Endodermal cell (in vitro differentiated cells): Measurements from ENCODE around the gene MAST2. TPM values are rescaled to one million over a fixed set of nuclear protein-coding genes. Genes with fewer than 3 reads are reported as not detected.

Experiments used
- DNase-seq: peaks from one replicate; pipeline ENCODE4 v3.0.0-alpha.2; 2017
- H3K27ac ChIP-seq: 2 replicates; pipeline ENCODE4 v1.5.1; 2013; ENCODE audit warnings: mild to moderate bottlenecking, low read depth, low read length, moderate library complexity
- H3K27me3 ChIP-seq: 2 replicates; pipeline ENCODE4 v1.6.1; 2013; ENCODE audit warnings: mild to moderate bottlenecking, low read length, moderate library complexity; ENCODE audit not compliant: insufficient read depth, control insufficient read depth, poor library complexity, severe bottlenecking
- H3K36me3 ChIP-seq: 2 replicates; pipeline ENCODE4 v1.7.0; 2013; ENCODE audit warnings: mild to moderate bottlenecking, low read length, moderate library complexity; ENCODE audit not compliant: control insufficient read depth, insufficient read depth
- H3K4me1 ChIP-seq: one replicate; pipeline ENCODE4 v1.7.0; 2013; ENCODE audit warnings: low read length; ENCODE audit not compliant: control insufficient read depth, insufficient read depth
- H3K4me3 ChIP-seq: 2 replicates; pipeline ENCODE4 v1.5.1; 2013; ENCODE audit warnings: mild to moderate bottlenecking, low read length, moderate library complexity
- H3K9ac ChIP-seq: 2 replicates; pipeline ENCODE4 v1.6.1; 2013; ENCODE audit warnings: mild to moderate bottlenecking, low read length, moderate library complexity; ENCODE audit not compliant: poor library complexity, severe bottlenecking; ENCODE audit errors: extremely low read depth
- H3K9me3 ChIP-seq: 2 replicates; pipeline ENCODE4 v1.6.1; 2013; ENCODE audit warnings: mild to moderate bottlenecking, low read length, moderate library complexity; ENCODE audit not compliant: control insufficient read depth
- H3K27ac Mint-ChIP-seq: 2 replicates; pipeline ENCODE4 v1.8.0; 2020; ENCODE audit warnings: mixed read lengths
- H3K27me3 Mint-ChIP-seq: 2 replicates; pipeline ENCODE4 v1.8.0; 2021; ENCODE audit warnings: mild to moderate bottlenecking, mixed read lengths; ENCODE audit not compliant: insufficient read depth
- H3K36me3 Mint-ChIP-seq: 2 replicates; pipeline ENCODE4 v1.8.0; 2020; ENCODE audit warnings: low read depth, mixed read lengths
- H3K4me1 Mint-ChIP-seq: 2 replicates; pipeline ENCODE4 v1.8.0; 2020; ENCODE audit warnings: mixed read lengths
- H3K4me3 Mint-ChIP-seq: 2 replicates; pipeline ENCODE4 v1.8.0; 2020; ENCODE audit warnings: mild to moderate bottlenecking, moderate library complexity, mixed read lengths
- H3K9me3 Mint-ChIP-seq: 2 replicates; pipeline ENCODE4 v1.8.0; 2020; ENCODE audit warnings: mild to moderate bottlenecking, mixed read lengths
- WGBS, 2 experiments: methylation state at CpG; one replicate each; pipeline versions ENCODE4 v1.1.5 to v1.1.7; 2013; ENCODE audit warnings: missing lambda C conversion rate in 2 of 2, mixed read lengths in 1 of 2; ENCODE audit not compliant: insufficient coverage in 1 of 2, insufficient read length in 1 of 2; 5-methylcytosine and 5-hydroxymethylcytosine counted together
- total RNA-seq, 2 donors: library from RNA; stranded (reverse); fragmentation: NEBNext Ultra II Directional in 1 of 2; extraction: Animal tissue kit (Norgen Biotek cat#: 25700) in 1 of 2; gene quantifications; 2 replicates in 1 of 2; 3 replicates in 1 of 2; pipeline ENCODE4 v1.2.1, GENCODE V29; 2021
- TF ChIP-seq, protein P1 (sequence below): fragments of 200-600 bp; sonication (generic); conservative IDR thresholded peaks from 2 replicates; pipeline ENCODE4 v1.5.0; 2021; ENCODE audit warnings: antibody characterized with exemption, mild to moderate bottlenecking

The MAST2 gene
- total RNA-seq, 2 donors from 2014 or later: 46.3 to 60.7 TPM

DNA sequence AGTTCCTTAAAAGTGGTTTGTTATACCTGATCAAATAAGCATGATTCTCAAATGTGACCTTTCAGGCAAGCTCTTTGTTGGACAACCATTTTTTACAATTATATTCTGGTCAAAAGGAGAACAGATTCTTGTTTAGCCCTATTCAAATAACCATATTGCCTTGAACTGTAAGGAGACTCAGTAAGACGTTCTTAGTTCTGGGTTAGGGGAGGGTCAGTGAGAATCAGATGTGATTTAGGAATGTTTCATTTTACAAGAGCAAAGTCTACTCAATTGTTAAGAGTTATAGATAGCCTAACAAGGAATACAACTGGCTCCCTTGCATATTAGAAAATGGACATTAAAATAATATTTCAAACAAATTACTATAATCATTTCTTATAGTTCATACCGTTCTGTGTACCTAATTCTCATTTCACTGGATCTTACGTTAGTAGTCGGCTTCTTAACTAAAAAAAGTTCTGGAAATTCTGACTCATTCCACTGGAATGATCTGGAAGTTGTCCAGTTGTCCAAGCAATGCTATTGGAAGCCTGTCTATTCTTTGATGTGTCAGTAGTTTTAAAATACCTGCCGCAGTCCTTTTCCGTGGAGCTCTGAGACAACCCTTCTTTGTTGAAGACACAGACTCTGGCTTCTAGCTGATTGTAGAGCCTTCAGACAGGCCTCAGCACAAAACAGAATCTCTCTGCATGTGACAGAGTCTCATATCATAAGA lies 88.8 kb downstream of the MAST2 start:
- Histone ChIP-seq H3K27ac (no peak overlapping the region), H3K9ac (no peak overlapping the region), H3K4me3 (no peak overlapping the region), H3K36me3 (peaks cover 17% of the 10 kb centered on the region), H3K27me3 (no peaks in the 10 kb centered on the region), H3K4me1 (peaks cover 5% of the 10 kb centered on the region), H3K9me3 (peaks cover 16% of the 10 kb centered on the region)
- Mint-ChIP-seq H3K27ac (no peak overlapping the region), H3K36me3 (peaks cover 12% of the 10 kb centered on the region), H3K4me3 (no peak overlapping the region), H3K4me1 (peaks cover 9% of the 10 kb centered on the region), H3K27me3 (no peaks in the 10 kb centered on the region), H3K9me3 (peaks cover 6% of the 10 kb centered on the region)
- TF ChIP-seq, protein P1, sequence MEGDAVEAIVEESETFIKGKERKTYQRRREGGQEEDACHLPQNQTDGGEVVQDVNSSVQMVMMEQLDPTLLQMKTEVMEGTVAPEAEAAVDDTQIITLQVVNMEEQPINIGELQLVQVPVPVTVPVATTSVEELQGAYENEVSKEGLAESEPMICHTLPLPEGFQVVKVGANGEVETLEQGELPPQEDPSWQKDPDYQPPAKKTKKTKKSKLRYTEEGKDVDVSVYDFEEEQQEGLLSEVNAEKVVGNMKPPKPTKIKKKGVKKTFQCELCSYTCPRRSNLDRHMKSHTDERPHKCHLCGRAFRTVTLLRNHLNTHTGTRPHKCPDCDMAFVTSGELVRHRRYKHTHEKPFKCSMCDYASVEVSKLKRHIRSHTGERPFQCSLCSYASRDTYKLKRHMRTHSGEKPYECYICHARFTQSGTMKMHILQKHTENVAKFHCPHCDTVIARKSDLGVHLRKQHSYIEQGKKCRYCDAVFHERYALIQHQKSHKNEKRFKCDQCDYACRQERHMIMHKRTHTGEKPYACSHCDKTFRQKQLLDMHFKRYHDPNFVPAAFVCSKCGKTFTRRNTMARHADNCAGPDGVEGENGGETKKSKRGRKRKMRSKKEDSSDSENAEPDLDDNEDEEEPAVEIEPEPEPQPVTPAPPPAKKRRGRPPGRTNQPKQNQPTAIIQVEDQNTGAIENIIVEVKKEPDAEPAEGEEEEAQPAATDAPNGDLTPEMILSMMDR: no peak
- DNase-seq: no peak
- 84 to 95% methylated on average over 5 to 6 of the region's 6 CpGs for WGBS, 2 experiments

DNA sequence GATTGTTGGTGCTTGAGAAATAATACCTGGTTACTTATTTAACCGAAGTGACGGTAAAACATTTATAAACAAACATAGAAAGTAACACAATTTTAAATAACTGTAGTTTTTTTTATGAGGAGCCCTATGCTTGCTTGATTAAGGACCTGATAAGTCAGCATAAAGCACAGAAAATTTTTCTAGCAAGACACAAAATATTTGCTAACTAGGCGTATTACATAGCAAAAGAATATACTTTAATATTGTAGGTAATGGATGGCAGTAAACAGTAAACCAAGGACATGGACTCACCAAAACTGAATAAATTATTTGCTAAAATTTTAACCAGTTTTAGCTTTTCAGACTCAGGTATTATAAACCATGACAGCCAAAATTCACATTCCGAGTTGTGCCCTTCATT lies 90.9 kb downstream of the MAST2 start:
- peaks cover 3% of the 10 kb centered on the region for H3K9me3 Mint-ChIP-seq
- 95% methylated on average over 2 of the region's 4 CpGs; no CpG with 5 or more reads in 1 of the 2 experiments for WGBS, 2 experiments

DNA sequence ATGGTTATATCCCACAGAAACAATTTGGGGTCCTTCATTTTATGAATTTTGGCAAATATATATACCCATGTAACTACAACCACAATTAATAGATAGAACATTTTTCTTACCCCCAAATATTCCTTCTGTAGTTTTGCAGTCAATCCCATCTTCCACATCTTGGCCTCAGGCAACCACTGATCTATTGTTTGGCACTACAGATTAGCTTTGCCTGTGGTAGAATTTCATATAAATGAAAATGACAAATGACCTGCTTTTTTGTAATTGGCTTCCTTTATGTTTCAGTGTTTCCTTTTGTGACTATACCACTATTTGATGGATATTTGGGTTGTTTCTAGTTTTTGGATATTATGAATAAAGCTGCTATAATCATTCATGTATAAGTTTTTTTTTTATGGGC lies 91.5 kb downstream of the MAST2 start:
- Mint-ChIP-seq H3K4me1 (no peaks in the 10 kb centered on the region), H3K4me3 (no peak overlapping the region), H3K27me3 (no peaks in the 10 kb centered on the region), H3K9me3 (peaks cover 4% of the 10 kb centered on the region), H3K27ac (no peak overlapping the region), H3K36me3 (peaks cover 13% of the 10 kb centered on the region)
- H3K4me1 ChIP-seq: no peaks in the 10 kb centered on the region
- no peak overlapping the region for H3K4me3 ChIP-seq
- TF ChIP-seq, protein P1: no peak
- H3K9me3 ChIP-seq: peaks cover 11% of the 10 kb centered on the region
- no peak for DNase-seq
- H3K27me3 ChIP-seq: no peaks in the 10 kb centered on the region
- no peak overlapping the region for H3K27ac ChIP-seq
- no peak overlapping the region for H3K9ac ChIP-seq
- peaks cover 17% of the 10 kb centered on the region for H3K36me3 ChIP-seq

More for the DNA sequence above, 90.9 kb downstream of the MAST2 start:
- no peaks in the 10 kb centered on the region for H3K27me3 Mint-ChIP-seq
- Histone ChIP-seq H3K27me3 (no peaks in the 10 kb centered on the region), H3K9me3 (peaks cover 14% of the 10 kb centered on the region), H3K27ac (no peak overlapping the region), H3K4me1 (no peaks in the 10 kb centered on the region), H3K36me3 (peaks cover 16% of the 10 kb centered on the region), H3K4me3 (no peak overlapping the region), H3K9ac (no peak overlapping the region)
- H3K4me1 Mint-ChIP-seq: no peaks in the 10 kb centered on the region
- no peak for DNase-seq
- no peak overlapping the region for H3K27ac Mint-ChIP-seq
- no peak overlapping the region for H3K4me3 Mint-ChIP-seq
- H3K36me3 Mint-ChIP-seq: peaks cover 13% of the 10 kb centered on the region
- TF ChIP-seq, protein P1: no peak
